Spleen (tissue), 11 donors: ENCODE measurements around the gene DMRT1. TPM values are rescaled to one million over a fixed set of nuclear protein-coding genes. Genes with fewer than 3 reads are reported as not detected.

ENCODE experiments used
- DNase-seq: peaks from one replicate; pipeline ENCODE4 v3.0.0-alpha.2; 2020
- H3K27ac ChIP-seq, 8 donors: fragments of 200-600 bp; sonication (generic) in 7 of 8; 1 replicate in 4 of 8; 2 replicates in 4 of 8; pipeline versions ENCODE4 v1.5.0 to v1.8.0; 2016 to 2021; ENCODE audit warnings: inconsistent platforms in 4 of 8, mild to moderate bottlenecking in 4 of 8, moderate library complexity in 1 of 8
- H3K27me3 ChIP-seq, 7 donors: fragments of 200-600 bp; sonication (generic) in 6 of 7; replicated peaks in 1 of 7; 1 replicate in 4 of 7; 2 replicates in 3 of 7; pipeline versions ENCODE4 v1.5.0 to v1.8.0; 2016 to 2021; ENCODE audit warnings: inconsistent platforms in 3 of 7, mild to moderate bottlenecking in 1 of 7
- H3K36me3 ChIP-seq, 6 donors: fragments of 200-600 bp; sonication (generic) in 5 of 6; 1 replicate in 4 of 6; 2 replicates in 2 of 6; pipeline versions ENCODE4 v1.5.0 to v1.8.0; 2016 to 2021; ENCODE audit warnings: inconsistent platforms in 2 of 6
- H3K4me1 ChIP-seq, 6 donors: fragments of 200-600 bp; sonication (generic) in 5 of 6; 1 replicate in 3 of 6; 2 replicates in 3 of 6; pipeline versions ENCODE4 v1.5.0 to v1.8.0; 2016 to 2021; ENCODE audit warnings: inconsistent platforms in 3 of 6
- H3K4me3 ChIP-seq, 8 donors: fragments of 200-600 bp; sonication (generic) in 7 of 8; 1 replicate in 4 of 8; 2 replicates in 4 of 8; pipeline versions ENCODE4 v1.5.0 to v1.8.0; 2016 to 2021; ENCODE audit warnings: inconsistent platforms in 4 of 8, mild to moderate bottlenecking in 4 of 8, moderate library complexity in 2 of 8
- H3K9me3 ChIP-seq, 8 donors: fragments of 200-600 bp; sonication (generic) in 7 of 8; 1 replicate in 4 of 8; 2 replicates in 4 of 8; pipeline versions ENCODE4 v1.5.0 to v1.8.0; 2016 to 2021; ENCODE audit warnings: inconsistent platforms in 4 of 8
- CTCF ChIP-seq, 11 experiments: fragments of 200-600 bp in 7 of 11; fragments of 450-650 bp in 4 of 11; sonication (generic) in 4 of 11; IDR thresholded peaks in 8 of 11; conservative IDR thresholded peaks in 3 of 11; 1 replicate in 7 of 11; 2 replicates in 4 of 11; pipeline versions ENCODE4 v1.4.0 to v1.8.0; 2016 to 2021; ENCODE audit warnings: antibody characterized with exemption in 11 of 11, inconsistent platforms in 4 of 11, mild to moderate bottlenecking in 1 of 11
- POLR2A ChIP-seq, 3 donors: fragments of 450-650 bp; IDR thresholded peaks; one replicate each; pipeline ENCODE4 v1.5.1; 2017; ENCODE audit warnings: antibody characterized with exemption in 3 of 3, mild to moderate bottlenecking in 1 of 3
- POLR2AphosphoS5 ChIP-seq, 3 donors: sonication (generic); formaldehyde crosslinking; IDR thresholded peaks; one replicate each; pipeline ENCODE4 v1.5.1; 2017; ENCODE audit warnings: antibody characterized with exemption in 3 of 3
- WGBS, 5 donors: extraction: QIAGEN DNeasy Blood & Tissue Kit in 3 of 5; methylation state at CpG; one replicate each; pipeline versions ENCODE4 v1.1.5 to v1.1.7; 2013 to 2018; 5-methylcytosine and 5-hydroxymethylcytosine counted together
- intact Hi-C: fragments of 100-400 bp; cut with DNase I; formaldehyde crosslinking; loops from one replicate; pipeline ENCODE4 v1.15.0; 2023; ENCODE audit warnings: low total_unique reads
- polyA plus RNA-seq, 3 donors: library from polyadenylated mRNA; stranded (reverse); fragments of 200-250 nt; gene quantifications; one replicate each; pipeline ENCODE4 v1.2.1, GENCODE V29; 2013
- small RNA-seq, 4 donors: library from RNA; depleted of rRNA; stranded (forward); fragments of <200 nt; gene quantifications; one replicate each; pipeline ENCODE3, GENCODE V24; 2016
- total RNA-seq, 7 donors: library from RNA; depleted of rRNA in 3 of 7; stranded (reverse); fragments of >200 nt in 3 of 7; fragmentation: NEBNext Ultra II Directional in 4 of 7; extraction: Animal tissue kit (Norgen Biotek cat#: 25700) in 4 of 7; gene quantifications; one replicate each; pipeline versions ENCODE4 v1.1.0 to v1.2.1, GENCODE V29; 2016 to 2021
- donor health status: healthy with polysubstance abuse.
- donor health status: DM: no; HTN: no; CAD: no; lungs with moderate emphysema.
- donor health status: DM: no; HTN: no; CAD: no.
- donor health status: Bipolar disorder and iron deficiency.
- donor health status: healthy.
- donor health status: DM: no; HTN: no; CAD: no.
- donor health status: DM: yes; HTN: yes; CAD: no.

The DMRT1 gene
- total and polyA plus RNA-seq, 10 donors: not detected

- H3K9me3 ChIP-seq: peaks cover 0 to 13% (median 10%) of the 10 kb centered on the region in 8 donors
- no peak for TF ChIP-seq POLR2A (IDR thresholded peaks at IDR 0.05)
- no peak for TF ChIP-seq POLR2AphosphoS5 (IDR thresholded peaks at IDR 0.05)
- peak in 1 of 11 experiments; percentile 29 for TF ChIP-seq CTCF (IDR thresholded peaks at IDR 0.05 in 8 of 11, conservative IDR thresholded peaks at IDR 0.05 in 3 of 11)
- 14 to 24% (median 22%) methylated on average over 10 of the region's 10 CpGs for WGBS, 5 donors
- H3K4me3 ChIP-seq: no peak overlapping the region
- DNase-seq: no peak
- peaks cover 0 to 72% (median 0%) of the 10 kb centered on the region in 7 donors for H3K27me3 ChIP-seq
- no peaks in the 10 kb centered on the region for H3K36me3 ChIP-seq
- intact Hi-C loops: no loop called here
- H3K4me1 ChIP-seq: no peaks in the 10 kb centered on the region
- H3K27ac ChIP-seq: no peak overlapping the region
These were observed 176.6 kb downstream of the DMRT1 start for GRCh38 chr9:1018121-1018520.

Small RNA genes within 50 kb of the gene (small RNA-seq; reads per million reads assigned to genes)
- gene RNU6-1073P: 0 reads per million in 4 donors

Other genes with a start within 250 kb of the DMRT1 start
- gene DMRT3, start 135.0 kb downstream of the DMRT1 start, total RNA-seq: not detected
- not detected for gene DMRT3, start 135.0 kb downstream of the DMRT1 start, polyA plus RNA-seq
- not detected for gene DMRT2, start 208.7 kb downstream of the DMRT1 start, total RNA-seq
- gene DMRT2, start 208.7 kb downstream of the DMRT1 start, polyA plus RNA-seq: not detected